Measurements from ENCODE around the gene ATP6V1A.

Gene ATP6V1A

GRCh38 chr3:113746548-113747282 lies at the start of gene ATP6V1A:
ATP6V1A (plus strand) TSS chr3:113747035; CDS start chr3:113778754, 31,719 bp downstream.
- peak; percentile 94 for DNase-seq (ENCODE audit: low read depth)

DNA sequence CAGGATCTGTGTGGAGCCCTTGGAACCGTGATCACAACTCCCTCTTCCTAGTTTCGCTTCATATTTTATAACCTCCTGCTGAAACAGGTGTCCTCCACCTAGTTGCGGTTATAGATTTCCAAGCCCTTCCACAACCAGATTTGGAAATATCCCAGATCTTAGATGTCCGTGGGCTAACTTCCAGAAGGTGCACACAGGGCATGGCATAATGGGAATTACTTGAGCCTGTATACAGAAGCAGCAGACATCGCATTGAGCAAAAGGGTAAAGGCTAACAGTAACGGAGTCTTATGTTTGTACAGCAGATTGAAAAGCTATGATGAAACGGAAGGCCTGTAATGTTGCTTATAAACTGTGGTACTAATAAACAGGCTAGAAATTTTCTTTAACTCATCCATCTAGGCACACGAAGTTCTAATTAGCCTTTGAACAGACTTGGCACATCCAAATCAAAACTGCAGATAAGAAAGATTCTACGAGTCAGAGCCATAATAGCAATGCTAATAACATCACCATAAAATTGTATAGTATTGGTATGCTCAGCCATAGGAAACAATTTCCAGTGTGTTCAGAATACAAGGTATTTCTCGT lies 49.2 kb upstream of the ATP6V1A start:
- peak; percentile 46 for DNase-seq (ENCODE audit: low read depth)

DNA sequence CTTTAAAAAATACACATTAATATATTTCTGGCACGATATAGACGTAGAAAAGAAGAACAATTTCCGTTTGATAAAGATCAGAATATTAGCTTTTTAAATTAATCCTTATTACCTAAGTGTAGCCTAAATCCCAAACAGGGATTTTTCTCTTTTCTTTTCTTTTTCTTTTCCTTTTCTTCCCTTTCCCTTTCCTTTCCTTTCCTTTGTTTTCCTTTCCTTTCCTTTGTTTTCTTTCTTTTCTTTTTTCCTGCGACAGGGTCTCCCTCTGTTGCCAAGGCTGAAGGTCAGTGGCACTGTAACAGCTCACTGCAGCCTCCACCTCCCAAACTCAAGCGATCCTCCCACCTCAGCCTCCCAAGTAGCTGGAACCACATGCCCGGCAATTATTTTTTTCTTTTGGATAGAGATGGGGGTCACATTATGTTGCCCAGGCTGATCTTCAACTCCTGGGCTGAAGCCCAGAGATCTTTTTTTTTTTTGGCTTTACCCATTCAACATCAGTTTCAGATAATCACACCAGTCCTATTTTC lies 48.6 kb upstream of the ATP6V1A start:
- DNase-seq (ENCODE audit: low read depth): no peak

- peak; percentile 22 for DNase-seq (ENCODE audit: low read depth)
These were observed 47.9 kb upstream of the ATP6V1A start for GRCh38 chr3:113698956-113699355.

- DNase-seq (ENCODE audit: low read depth): no peak
These were observed 39.0 kb upstream of the ATP6V1A start for GRCh38 chr3:113707835-113708234.

DNA sequence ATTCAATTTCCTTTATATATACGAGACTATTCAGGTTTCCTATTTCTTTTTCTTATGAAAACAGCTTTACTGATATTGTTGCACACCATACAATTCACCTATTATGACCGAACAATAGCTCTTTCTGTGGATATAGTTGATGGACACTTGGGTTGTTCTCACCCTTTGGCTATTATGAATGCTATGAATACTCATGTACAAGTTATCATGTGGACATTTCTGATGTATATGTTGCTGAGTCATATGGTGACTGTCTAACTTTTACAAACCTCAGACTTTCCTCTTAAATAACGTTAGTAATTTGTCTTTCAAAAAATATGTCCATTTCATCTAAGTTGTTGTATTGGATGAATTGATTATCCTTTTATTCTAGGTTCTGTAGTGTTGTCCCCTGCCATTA lies 34.7 kb upstream of the ATP6V1A start:
- DNase-seq (ENCODE audit: low read depth): no peak

DNA sequence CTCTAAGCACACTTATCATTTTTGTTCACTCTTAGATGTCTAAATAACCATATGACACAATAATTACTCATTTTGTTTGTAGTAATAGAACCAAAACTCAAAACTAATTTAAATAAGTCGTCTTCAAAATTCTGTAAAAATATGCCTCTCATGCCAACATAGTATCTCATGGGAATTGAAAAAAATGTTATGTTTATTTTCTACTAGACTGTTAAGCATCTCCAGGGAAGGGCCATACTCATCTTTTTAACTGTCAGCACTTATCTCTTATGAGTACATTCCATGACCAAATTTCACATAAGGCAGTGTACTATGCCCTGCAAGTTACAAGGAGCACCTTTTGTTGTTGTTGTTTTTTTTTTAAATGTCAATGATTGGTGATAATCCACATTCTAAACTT lies 32.1 kb upstream of the ATP6V1A start:
- DNase-seq (ENCODE audit: low read depth): peak; percentile 74

- peak; percentile 50 for DNase-seq (ENCODE audit: low read depth)
These were observed 29.5 kb upstream of the ATP6V1A start for GRCh38 chr3:113717308-113717707.

DNA sequence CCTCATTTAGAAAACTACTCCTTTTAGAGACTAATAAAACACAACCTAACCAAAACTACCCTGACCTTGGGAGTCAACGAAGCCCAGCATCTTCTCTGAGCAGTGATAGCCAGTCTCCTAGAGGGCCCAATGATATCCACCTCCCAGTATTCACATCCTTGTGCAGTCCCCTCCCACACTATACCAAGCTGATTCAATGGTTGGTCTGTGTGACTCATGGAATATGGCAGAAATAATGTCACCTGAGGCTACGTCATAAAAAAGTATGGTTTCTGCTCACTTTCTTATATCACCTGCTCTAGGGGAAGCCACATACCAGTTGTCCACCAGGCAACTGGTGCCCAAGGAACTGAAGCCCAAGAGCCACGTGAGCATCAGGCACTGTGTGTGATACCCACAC lies 29.0 kb upstream of the ATP6V1A start:
- no peak for DNase-seq (ENCODE audit: low read depth)

GRCh38 chr3:113719294-113719693 lies 27.5 kb upstream of the ATP6V1A start:
- no peak for DNase-seq (ENCODE audit: low read depth)

GRCh38 chr3:113719758-113720157 lies 27.1 kb upstream of the ATP6V1A start:
- no peak for DNase-seq (ENCODE audit: low read depth)

GRCh38 chr3:113721636-113722035 lies 25.2 kb upstream of the ATP6V1A start:
- DNase-seq (ENCODE audit: low read depth): no peak

GRCh38 chr3:113728661-113729060 lies 18.2 kb upstream of the ATP6V1A start:
- DNase-seq (ENCODE audit: low read depth): no peak

- no peak for DNase-seq (ENCODE audit: low read depth)
These were observed 16.3 kb upstream of the ATP6V1A start for GRCh38 chr3:113730550-113730949.

DNA sequence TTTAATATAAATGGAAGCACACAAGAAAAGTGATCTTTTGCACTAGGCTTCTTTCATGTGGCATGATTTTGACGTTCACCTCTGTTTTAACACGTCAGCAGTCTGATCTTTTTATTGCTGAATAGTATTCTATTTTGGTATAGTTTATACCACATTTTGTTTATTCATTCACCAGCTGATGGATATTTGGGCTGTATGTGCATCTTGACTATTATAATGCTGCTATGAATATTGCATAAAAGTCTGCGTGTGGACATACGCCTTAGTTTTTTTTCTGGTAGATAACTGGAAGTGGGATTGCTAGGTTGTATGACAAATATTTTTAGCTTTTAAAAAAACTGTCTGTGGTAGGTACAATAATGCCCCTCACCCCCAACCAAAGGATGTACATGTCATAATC lies 15.1 kb upstream of the ATP6V1A start:
- DNase-seq (ENCODE audit: low read depth): no peak

DNA sequence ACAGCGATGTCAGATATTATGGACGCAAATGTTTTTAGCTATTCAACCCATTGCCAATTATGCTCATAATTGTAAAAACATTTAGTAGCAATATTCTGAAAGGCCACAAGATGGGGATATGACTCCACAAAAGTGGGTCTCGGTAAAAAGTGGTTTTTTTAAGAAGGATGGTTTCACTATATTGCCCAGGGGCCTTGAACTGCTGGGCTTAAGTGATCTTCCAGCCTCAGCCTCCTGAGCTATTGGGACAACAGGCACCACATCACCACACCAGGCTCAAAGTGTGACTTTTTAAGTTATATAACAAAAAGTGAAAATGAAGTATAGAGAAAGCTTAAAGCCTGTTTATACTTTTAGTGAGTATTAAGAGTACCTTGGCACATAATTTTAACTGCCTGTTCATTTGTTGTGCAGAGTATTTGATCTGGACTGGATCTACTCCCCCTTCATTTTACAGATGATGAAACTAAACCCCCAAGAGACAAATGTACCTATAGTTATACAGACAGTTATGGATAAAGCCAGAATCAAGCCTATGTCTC lies 10.2 kb upstream of the ATP6V1A start:
- DNase-seq (ENCODE audit: low read depth): peak; percentile 67

GRCh38 chr3:113741086-113741485 lies 5.7 kb upstream of the ATP6V1A start:
- DNase-seq (ENCODE audit: low read depth): peak; percentile 44

DNA sequence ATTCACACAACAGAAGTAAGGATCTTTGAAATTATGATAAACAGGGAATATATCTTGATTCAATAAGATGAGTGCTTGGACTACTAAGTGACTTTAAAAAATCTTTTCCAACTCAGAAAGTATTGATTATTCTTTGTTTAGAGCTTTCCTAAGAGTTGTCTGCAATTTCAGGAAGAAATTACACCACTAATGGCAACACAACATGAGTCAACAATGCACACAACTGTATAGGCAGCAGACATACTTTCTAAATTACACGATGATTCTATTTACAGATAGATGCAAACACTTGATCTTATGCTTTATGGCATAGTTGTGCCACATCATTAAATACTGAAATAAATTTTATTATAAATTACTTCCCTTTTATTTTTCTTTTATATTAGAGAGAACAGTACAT lies 5.2 kb upstream of the ATP6V1A start:
- no peak for DNase-seq (ENCODE audit: low read depth)

DNA sequence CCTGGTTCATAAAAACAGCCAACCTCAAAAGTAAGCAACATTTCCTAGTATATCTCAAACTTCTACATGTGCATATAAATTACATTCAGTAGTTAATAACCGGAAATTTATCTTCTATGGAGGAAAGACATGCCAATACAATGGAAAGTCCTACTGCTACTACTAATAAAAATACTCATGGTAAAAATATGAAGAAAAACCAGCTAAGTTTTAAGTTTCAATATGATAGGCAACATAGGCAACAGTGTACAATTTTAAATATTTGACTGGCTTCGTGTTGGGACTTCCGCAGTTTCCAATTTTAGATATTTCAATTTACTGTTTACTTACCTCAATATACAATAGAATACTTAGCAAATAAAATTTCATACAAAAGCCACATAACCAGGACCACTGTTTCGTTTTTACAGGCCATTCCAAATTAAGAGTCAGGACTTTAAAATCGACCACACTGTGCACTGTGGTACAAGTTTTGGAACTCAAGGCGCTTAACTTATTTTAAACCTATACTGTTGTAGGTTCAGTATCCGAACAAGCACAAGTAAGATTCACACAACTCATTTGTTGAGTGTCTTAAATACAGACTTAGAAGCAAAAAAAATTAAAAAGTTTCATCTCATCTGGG lies 3.7 kb upstream of the ATP6V1A start:
- no peak for DNase-seq (ENCODE audit: low read depth)

DNA sequence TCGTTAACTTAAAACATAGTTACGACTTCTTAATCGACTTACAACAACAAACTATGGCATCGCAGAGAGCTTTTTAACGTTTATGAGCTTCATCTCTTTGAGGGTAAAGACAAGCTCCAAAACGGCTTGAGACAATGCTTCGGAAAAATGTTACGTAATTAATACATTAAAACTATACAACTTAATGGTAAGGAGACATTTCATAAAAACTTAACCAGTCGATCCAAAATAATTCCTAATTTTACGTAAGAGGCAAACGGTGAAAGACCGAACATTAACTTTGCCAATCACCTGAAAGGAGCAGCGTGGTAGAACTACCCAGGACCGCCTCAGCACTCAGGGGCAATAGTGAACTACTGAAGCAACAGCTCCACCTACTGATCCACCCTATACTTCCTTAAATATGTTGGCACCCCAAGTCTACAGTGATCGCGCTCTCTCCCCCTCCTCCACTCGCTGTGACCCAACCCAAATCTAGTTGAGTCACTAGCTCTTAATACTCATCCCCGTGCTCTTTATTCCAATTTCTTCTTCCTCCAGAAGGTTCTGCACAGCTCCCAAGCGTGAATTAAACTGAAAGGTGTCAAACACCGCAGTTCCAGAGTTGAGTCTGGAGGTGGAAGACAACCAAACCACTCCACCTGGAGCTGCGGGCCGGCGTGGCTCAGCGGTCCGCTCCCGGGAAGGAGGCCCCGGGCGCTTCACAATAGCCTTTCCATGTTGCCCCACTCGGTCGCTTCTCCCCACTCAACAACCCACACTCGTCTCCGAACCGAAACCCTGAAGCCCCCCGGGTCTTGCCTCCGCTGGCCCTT lies 1.7 kb upstream of the ATP6V1A start:
- DNase-seq (ENCODE audit: low read depth): peak; percentile 90

- peak; percentile 97 for DNase-seq (ENCODE audit: low read depth)
These were observed 883 bp upstream of the ATP6V1A start, which contains the start of gene NAA50 for GRCh38 chr3:113745756-113746547. NAA50 (minus strand) TSS chr3:113746249; CDS start chr3:113745949, 300 bp downstream.

Measured in fibroblast of gingiva (primary cell).